Endothelial cell of umbilical vein (primary cell): ENCODE results near the gene SH2D3C.

Experiments
- EZH2 ChIP-seq: IDR thresholded peaks from 2 replicates; pipeline ENCODE4 v1.6.1; 2012; ENCODE audit warnings: borderline replicate concordance, low read depth, mild to moderate bottlenecking, moderate library complexity, low read length, inconsistent platforms; ENCODE audit not compliant: severe bottlenecking
- POLR2A ChIP-seq: IDR thresholded peaks from 2 replicates; pipeline ENCODE4 v1.6.1; 2012; ENCODE audit warnings: low read depth, mild to moderate bottlenecking, control low read depth, low read length
- POLR2AphosphoS5 ChIP-seq: IDR thresholded peaks from 2 replicates; pipeline ENCODE4 v1.6.1; 2012; ENCODE audit warnings: low read depth, mild to moderate bottlenecking, control low read depth, low read length, moderate library complexity; ENCODE audit not compliant: insufficient read depth
- TF ChIP-seq, protein P1 (sequence below), 2 donors: IDR thresholded peaks; 1 replicate in 1 of 2; 2 replicates in 1 of 2; pipeline ENCODE4 v1.5.1; 2011; ENCODE audit warnings: low read length in 2 of 2, mild to moderate bottlenecking in 2 of 2, moderate library complexity in 2 of 2, control low read depth in 1 of 2, inconsistent platforms in 1 of 2, low read depth in 1 of 2; ENCODE audit not compliant: insufficient read depth in 1 of 2; ENCODE audit errors: extremely low read depth in 1 of 2

DNA sequence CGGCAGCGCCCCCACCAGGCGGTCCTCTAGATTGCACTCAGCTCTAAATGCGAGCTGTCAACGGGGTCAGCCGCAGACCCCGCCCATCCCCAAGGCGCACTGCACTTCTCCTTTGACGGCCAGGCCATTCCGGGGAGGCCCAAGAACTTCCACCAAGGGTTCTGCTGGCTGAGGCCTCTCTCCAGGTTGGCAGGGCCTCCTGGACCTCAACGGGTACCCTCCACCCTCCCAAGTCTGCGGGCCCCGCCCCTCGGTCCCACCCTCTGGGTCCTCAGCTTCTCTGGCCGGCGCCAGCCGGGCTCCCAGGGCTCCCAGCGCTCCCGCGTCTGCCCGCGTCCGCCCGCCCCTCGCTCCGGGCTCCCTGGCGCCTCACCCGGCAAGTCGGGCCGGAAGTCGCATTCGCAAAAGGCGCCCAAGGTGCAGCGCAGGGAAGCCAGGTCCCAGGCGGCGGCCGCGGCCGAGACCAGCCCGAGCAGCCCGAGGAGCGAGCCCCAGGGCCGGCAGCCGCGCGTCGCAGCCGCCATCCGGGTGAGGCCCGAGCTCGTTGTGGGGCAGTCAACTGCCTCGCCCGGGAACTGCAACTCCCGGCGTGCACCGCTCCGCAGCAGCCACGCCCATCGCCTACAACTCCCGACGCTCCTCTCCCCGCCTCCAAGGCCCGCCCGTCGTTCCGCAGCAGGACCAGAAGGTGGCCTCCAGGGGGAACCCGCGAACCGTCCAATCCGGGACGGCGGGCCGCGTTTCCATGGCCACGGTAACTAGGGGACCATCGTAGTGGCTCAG, 43.5 kb downstream of the SH2D3C start, which contains the start of gene TOR2A:
- TF ChIP-seq, protein P1, sequence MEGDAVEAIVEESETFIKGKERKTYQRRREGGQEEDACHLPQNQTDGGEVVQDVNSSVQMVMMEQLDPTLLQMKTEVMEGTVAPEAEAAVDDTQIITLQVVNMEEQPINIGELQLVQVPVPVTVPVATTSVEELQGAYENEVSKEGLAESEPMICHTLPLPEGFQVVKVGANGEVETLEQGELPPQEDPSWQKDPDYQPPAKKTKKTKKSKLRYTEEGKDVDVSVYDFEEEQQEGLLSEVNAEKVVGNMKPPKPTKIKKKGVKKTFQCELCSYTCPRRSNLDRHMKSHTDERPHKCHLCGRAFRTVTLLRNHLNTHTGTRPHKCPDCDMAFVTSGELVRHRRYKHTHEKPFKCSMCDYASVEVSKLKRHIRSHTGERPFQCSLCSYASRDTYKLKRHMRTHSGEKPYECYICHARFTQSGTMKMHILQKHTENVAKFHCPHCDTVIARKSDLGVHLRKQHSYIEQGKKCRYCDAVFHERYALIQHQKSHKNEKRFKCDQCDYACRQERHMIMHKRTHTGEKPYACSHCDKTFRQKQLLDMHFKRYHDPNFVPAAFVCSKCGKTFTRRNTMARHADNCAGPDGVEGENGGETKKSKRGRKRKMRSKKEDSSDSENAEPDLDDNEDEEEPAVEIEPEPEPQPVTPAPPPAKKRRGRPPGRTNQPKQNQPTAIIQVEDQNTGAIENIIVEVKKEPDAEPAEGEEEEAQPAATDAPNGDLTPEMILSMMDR (IDR thresholded peaks at IDR 0.05; ENCODE audit: extremely low read depth in 1 of 2, insufficient read depth in 1 of 2, low read depth in 1 of 2, low read length in 2 of 2): peak; percentile 96 to 97
- TF ChIP-seq POLR2AphosphoS5 (peak; percentile 92), EZH2 (no peak), POLR2A (peak; percentile 68)
